ENCODE results near the gene KAZN. TPM values are rescaled to one million over a fixed set of nuclear protein-coding genes. Genes with fewer than 3 reads are reported as not detected.

Gene KAZN
- polyA plus RNA-seq, 1 donor (not counting 4 experiments of a cell fraction or from before 2014, with no cell fraction given), result 5.9 TPM

DNA sequence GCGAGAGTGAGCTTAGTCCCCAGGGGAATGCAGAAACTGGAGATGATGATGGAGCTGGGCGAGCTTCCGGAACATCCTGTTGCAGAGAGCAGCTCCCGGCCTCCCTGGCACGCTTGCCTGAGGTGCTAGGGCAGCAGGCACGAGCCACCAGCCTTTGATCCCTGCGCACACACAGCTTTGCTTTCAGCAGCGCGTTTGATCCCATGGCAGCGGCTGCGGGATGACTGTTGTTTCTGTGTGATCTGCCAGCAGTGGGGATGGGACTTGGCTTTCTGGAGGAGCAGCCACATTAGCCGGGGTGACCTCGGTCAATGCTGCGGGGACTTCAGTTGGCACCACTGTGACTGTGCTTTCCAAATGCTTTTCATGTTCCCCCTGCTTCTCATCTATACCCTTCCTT lies 193.2 kb downstream of the KAZN start:
- dilution Hi-C loops (cut with MboI; ENCODE audit: extremely low pct_ligation_motif_present, low sequenced_read_pairs), result loop anchor here (25.0 kb wide), 1 partner anchor 296 kb away; no protein-coding TSS in a partner anchor
- peaks cover 3% of the 10 kb centered on the region for H3K27me3 ChIP-seq (ENCODE audit: control insufficient read depth, extremely low read depth, insufficient read depth, low read length)
- no peak overlapping the region for H3K4me3 ChIP-seq (ENCODE audit: control insufficient read depth in 2 of 3, extremely low read depth in 1 of 3, insufficient read depth in 2 of 3, low read depth in 1 of 3, low read length in 3 of 3)
- H3K79me2 ChIP-seq (ENCODE audit: control insufficient read depth, insufficient read depth, low read length), result no peaks in the 10 kb centered on the region
- H4K20me1 ChIP-seq (ENCODE audit: control insufficient read depth, extremely low read depth, insufficient read depth, low read length), result no peaks in the 10 kb centered on the region
- H3K9ac ChIP-seq (ENCODE audit: control insufficient read depth, extremely low read depth, insufficient read depth, low read length), result no peak overlapping the region
- no peak for DNase-seq (ENCODE audit: low read depth, low spot score)
- no peaks in the 10 kb centered on the region for H3K9me3 ChIP-seq (ENCODE audit: control insufficient read depth, low read depth, low read length)
- no peak overlapping the region for H3K4me2 ChIP-seq (ENCODE audit: control insufficient read depth, extremely low read depth, insufficient read depth, low read depth, low read length)
- TF ChIP-seq, protein P1, sequence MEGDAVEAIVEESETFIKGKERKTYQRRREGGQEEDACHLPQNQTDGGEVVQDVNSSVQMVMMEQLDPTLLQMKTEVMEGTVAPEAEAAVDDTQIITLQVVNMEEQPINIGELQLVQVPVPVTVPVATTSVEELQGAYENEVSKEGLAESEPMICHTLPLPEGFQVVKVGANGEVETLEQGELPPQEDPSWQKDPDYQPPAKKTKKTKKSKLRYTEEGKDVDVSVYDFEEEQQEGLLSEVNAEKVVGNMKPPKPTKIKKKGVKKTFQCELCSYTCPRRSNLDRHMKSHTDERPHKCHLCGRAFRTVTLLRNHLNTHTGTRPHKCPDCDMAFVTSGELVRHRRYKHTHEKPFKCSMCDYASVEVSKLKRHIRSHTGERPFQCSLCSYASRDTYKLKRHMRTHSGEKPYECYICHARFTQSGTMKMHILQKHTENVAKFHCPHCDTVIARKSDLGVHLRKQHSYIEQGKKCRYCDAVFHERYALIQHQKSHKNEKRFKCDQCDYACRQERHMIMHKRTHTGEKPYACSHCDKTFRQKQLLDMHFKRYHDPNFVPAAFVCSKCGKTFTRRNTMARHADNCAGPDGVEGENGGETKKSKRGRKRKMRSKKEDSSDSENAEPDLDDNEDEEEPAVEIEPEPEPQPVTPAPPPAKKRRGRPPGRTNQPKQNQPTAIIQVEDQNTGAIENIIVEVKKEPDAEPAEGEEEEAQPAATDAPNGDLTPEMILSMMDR (optimal IDR thresholded peaks at IDR 0.05 in 1 of 3, IDR thresholded peaks at IDR 0.05 in 1 of 3, conservative IDR thresholded peaks at IDR 0.05 in 1 of 3; ENCODE audit: extremely low read depth in 1 of 3, insufficient read depth in 2 of 3, low read length in 3 of 3), result no peak
- TF ChIP-seq EZH2 (IDR thresholded peaks at IDR 0.05; ENCODE audit: low read length), result no peak
- no peaks in the 10 kb centered on the region for H3K9me1 ChIP-seq (ENCODE audit: control insufficient read depth, extremely low read depth, insufficient read depth, low read length)
- no peak overlapping the region for H2AFZ ChIP-seq (ENCODE audit: control insufficient read depth, low read length)
- no peaks in the 10 kb centered on the region for H3K36me3 ChIP-seq (ENCODE audit: control insufficient read depth in 2 of 2, extremely low read depth in 1 of 2, insufficient read depth in 2 of 2, low read length in 2 of 2)
- peaks cover 16% of the 10 kb centered on the region for H3K4me1 ChIP-seq (ENCODE audit: control insufficient read depth, extremely low read depth, insufficient read depth, low read length)
- no peak for FAIRE-seq
- H3K27ac ChIP-seq (ENCODE audit: control insufficient read depth, insufficient read depth, low read length), result no peak overlapping the region

- no peak overlapping the region for H3K4me2 ChIP-seq (ENCODE audit: control insufficient read depth, extremely low read depth, insufficient read depth, low read depth, low read length)
Observed at GRCh38 chr1:14794136-14794768, 195.8 kb downstream of the KAZN start.

More at GRCh38 chr1:14794136-14794768, 195.8 kb downstream of the KAZN start:
- DNase-seq (ENCODE audit: low read depth, low spot score) (no peak), FAIRE-seq (no peak)
- H3K79me2 ChIP-seq (ENCODE audit: control insufficient read depth, insufficient read depth, low read length), result no peaks in the 10 kb centered on the region
- H3K9me3 ChIP-seq (ENCODE audit: control insufficient read depth, low read depth, low read length), result no peaks in the 10 kb centered on the region
- H4K20me1 ChIP-seq (ENCODE audit: control insufficient read depth, extremely low read depth, insufficient read depth, low read length), result no peaks in the 10 kb centered on the region
- dilution Hi-C loops (cut with MboI; ENCODE audit: extremely low pct_ligation_motif_present, low sequenced_read_pairs), result loop anchor here (25.0 kb wide), 1 partner anchor 293 kb away; no protein-coding TSS in a partner anchor
- TF ChIP-seq, protein P1 (optimal IDR thresholded peaks at IDR 0.05 in 1 of 3, IDR thresholded peaks at IDR 0.05 in 1 of 3, conservative IDR thresholded peaks at IDR 0.05 in 1 of 3; ENCODE audit: extremely low read depth in 1 of 3, insufficient read depth in 2 of 3, low read length in 3 of 3), result no peak
- no peak for TF ChIP-seq EZH2 (IDR thresholded peaks at IDR 0.05; ENCODE audit: low read length)
- H3K4me3 ChIP-seq (ENCODE audit: control insufficient read depth in 2 of 3, extremely low read depth in 1 of 3, insufficient read depth in 2 of 3, low read depth in 1 of 3, low read length in 3 of 3), result no peak overlapping the region
- H3K36me3 ChIP-seq (ENCODE audit: control insufficient read depth in 2 of 2, extremely low read depth in 1 of 2, insufficient read depth in 2 of 2, low read length in 2 of 2), result no peaks in the 10 kb centered on the region
- peaks cover 3% of the 10 kb centered on the region for H3K27me3 ChIP-seq (ENCODE audit: control insufficient read depth, extremely low read depth, insufficient read depth, low read length)
- no peak overlapping the region for H3K9ac ChIP-seq (ENCODE audit: control insufficient read depth, extremely low read depth, insufficient read depth, low read length)
- H3K9me1 ChIP-seq (ENCODE audit: control insufficient read depth, extremely low read depth, insufficient read depth, low read length), result no peaks in the 10 kb centered on the region
- H3K4me1 ChIP-seq (ENCODE audit: control insufficient read depth, extremely low read depth, insufficient read depth, low read length), result peaks cover 4% of the 10 kb centered on the region
- no peak overlapping the region for H2AFZ ChIP-seq (ENCODE audit: control insufficient read depth, low read length)
- no peak overlapping the region for H3K27ac ChIP-seq (ENCODE audit: control insufficient read depth, insufficient read depth, low read length)
